ENCODE results near the gene STARD5. TPM values are rescaled to one million over a fixed set of nuclear protein-coding genes. Genes with fewer than 3 reads are reported as not detected.

STARD5 gene
- total and polyA plus RNA-seq, 2 experiments from 2014 or later, result 3.8 to 10.1 TPM

- H3K36me3 ChIP-seq (ENCODE audit: insufficient read depth), result no peaks in the 10 kb centered on the region
- no peaks in the 10 kb centered on the region for H3K79me2 ChIP-seq (replicated peaks; ENCODE audit: insufficient read depth)
- peaks cover 9% of the 10 kb centered on the region; the same call in 1 of the 2 replicates for H3K4me1 ChIP-seq (ENCODE audit: insufficient read depth)
- no peaks in the 10 kb centered on the region for H3K9me2 ChIP-seq (ENCODE audit: insufficient read depth)
- H3F3A ChIP-seq (replicated peaks; ENCODE audit: low read depth), result no peaks in the 10 kb centered on the region
- H2AFZ ChIP-seq, result no peak overlapping the region
- peaks cover 13% of the 10 kb centered on the region for H3K4me1 Mint-ChIP-seq
- no peaks in the 10 kb centered on the region for H3K36me3 Mint-ChIP-seq (ENCODE audit: low read depth)
- H3K27ac Mint-ChIP-seq, result no peak overlapping the region
- H3K4me2 ChIP-seq, result no peak overlapping the region
- no peak overlapping the region for H3K4me3 Mint-ChIP-seq
- H3K27me3 Mint-ChIP-seq (ENCODE audit: insufficient read depth, low read depth, poor library complexity), result peaks cover 2% of the 10 kb centered on the region
- no peaks in the 10 kb centered on the region for H3K27me3 ChIP-seq (ENCODE audit: insufficient read depth)
- peak; percentile 58 for ATAC-seq
- H3K4me3 ChIP-seq, result no peak overlapping the region
- TF ChIP-seq ETS1 (IDR thresholded peaks at IDR 0.05), result no peak
- peak; percentile 6 to 23; a peak in 1 of 4 replicates for TF ChIP-seq CTCF (conservative IDR thresholded peaks at IDR 0.05; ENCODE audit: low read depth in 2 of 2)
- TF ChIP-seq CREB1 (CRISPR knock-in tag; IDR thresholded peaks at IDR 0.05; ENCODE audit: low read depth), result no peak
- no peak for TF ChIP-seq ZNF462 (CRISPR knock-in tag; IDR thresholded peaks at IDR 0.05)
- no peak for TF ChIP-seq EZH2 (IDR thresholded peaks at IDR 0.05; ENCODE audit: low read depth, unreplicated experiment)
- no peak overlapping the region for H3K27ac ChIP-seq (ENCODE audit: low read depth)
- peak; percentile 47 for DNase-seq (ENCODE audit: low spot score)
- no peaks in the 10 kb centered on the region for H4K20me1 ChIP-seq (replicated peaks; ENCODE audit: insufficient read depth)
- no peaks in the 10 kb centered on the region for H3K9me3 Mint-ChIP-seq
These were observed 33.3 kb upstream of the STARD5 start for GRCh38 chr15:81357180-81357686.

Measured in GM23338 (cell line).